Islet precursor cell (in vitro differentiated cells): Measurements from ENCODE around the gene ABHD16A.

Source experiments
- DNase-seq: peaks from one replicate; pipeline ENCODE4 v3.0.0-alpha.2; 2018

ABHD16A gene

DNA sequence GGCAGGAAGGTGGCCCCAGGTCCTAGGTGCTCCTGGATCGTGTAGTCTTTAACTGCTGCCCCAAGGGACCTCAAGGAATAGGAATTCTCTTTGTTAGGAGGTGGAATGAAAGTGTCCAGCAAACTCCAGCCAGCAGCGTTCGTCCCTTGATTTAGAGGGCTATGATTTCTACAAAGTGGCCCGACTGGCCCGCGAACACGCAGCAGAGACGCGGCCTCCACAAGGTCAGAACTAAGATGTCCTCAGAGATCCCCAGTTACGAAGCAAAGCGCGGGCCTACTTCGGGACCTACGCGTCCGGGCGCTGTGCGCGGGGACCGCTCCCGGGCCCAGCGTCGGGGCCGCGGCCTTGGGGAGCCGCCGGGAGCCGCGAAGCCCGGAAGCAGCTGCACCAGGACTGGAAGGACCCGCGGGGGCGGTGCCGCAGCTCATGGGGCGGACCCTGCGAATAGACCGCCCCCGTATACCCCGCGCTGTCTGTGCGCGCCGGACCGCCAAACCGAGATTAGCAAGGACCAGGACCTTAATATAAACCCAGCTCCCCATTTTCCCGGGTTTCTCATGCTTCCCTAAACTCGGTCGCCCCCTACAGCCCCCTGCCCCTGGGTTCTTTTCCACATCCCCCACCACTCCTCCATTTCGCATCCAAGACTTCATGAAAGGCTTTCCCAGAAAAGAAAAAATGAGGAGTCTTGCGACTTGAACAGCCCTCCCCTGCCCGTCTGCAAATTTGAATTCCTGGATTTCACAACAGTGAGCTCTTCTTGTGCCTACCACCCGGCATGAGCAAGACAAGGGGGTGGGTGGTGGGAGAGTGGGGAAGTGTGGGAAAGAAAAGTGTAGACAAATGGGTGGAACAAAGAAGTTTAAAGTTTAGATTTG is 42.5 kb downstream of the ABHD16A start, which contains the start of gene C6orf47:
Gene C6orf47, minus strand, starts transcription at position 398 of the 881 bp plus-strand sequence. CDS start 831 bp downstream, outside the sequence.
- DNase-seq, result peak; percentile 88

DNA sequence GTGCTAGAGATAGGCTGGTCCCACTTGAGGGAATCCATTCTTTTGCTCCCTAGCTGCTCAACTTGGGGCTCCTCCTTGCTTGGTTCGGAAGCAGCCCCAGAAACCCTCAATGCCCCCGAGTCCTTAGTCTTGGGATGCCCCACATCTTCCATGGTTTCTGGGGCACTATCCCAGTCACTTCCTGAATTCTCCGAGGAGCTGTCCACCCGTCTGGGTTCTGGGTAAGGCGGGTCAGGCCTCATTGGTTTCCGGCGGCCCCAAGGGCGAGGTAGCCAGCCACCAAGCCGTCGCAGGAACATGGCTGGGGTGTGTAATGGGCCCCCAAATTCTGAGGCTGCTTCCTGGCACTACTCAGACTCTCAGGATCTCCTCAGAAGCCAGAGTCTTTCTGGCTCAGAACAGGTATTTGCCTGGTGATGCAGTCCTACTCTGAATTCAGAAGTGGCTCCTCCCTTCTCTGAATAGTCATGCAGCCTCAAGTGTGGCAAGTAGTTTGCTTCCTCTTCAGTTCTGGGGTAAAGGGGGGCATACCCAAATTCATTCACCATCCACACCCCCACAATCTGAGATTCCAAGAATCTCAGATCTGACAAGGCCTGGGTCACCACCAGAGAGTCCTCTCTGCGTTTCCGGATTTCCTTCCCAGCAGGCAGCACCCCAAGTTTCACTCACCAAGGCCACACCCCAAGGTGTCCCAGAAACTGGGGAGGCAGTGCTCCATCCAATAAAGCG is 43.3 kb downstream of the ABHD16A start:
- DNase-seq, result no peak

DNA sequence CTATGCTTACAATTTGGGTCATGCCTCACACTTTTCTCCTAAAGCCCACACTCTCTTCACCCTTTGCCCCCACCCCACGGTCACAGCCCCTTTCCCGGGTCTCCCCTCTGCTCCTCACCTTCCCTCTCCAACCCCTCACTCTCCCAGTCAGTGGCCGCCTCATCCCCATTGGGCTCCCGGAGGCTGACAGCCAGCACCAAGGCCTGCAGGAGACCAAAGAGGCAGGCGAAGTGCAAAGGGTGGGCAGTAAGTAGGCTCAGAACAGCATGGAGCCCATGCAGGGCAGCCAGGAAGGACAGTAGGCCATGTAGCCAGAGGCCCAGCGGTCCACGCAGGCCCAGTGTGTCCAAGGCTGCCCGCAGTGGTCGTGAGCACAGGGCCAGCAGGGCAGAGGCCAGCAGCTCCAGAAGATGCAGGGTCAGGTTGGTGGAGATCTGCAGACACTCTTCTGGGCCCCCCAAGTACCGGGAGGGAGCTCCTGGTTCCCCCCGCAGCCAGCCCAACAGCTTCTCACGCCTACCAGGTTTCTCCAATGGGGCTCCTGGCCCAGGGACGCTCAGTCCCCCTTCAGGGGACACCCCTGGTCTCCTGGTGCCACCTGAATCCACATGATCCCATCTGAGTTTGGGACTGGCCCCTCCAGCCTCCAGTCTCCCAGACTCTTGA is 44.0 kb downstream of the ABHD16A start:
- DNase-seq, result no peak

DNA sequence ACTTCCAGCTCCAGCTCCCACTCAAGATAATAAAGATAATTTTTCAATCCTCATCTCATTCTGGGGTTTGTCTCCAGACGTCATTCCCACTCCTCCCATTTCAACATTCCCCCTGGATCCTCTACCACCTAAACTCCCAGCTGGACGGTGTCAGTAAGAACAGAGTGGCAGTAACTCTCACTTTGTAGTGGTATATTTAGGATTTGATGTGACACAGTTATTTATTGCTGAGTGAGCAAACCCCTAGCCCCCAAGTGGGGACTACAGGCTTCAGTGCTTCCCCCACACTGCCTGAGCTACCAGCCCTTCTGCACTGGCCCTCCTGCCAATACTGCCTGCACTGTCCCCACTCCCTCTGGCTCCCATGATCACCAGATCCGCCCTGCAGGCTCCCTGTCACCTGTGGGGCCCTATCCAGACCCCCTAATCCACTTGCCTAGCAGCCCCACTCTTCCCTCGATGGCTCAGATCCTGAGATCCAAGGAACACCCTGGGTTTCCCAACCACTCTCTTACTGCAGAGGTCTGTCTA is 44.9 kb downstream of the ABHD16A start:
- no peak for DNase-seq

DNA sequence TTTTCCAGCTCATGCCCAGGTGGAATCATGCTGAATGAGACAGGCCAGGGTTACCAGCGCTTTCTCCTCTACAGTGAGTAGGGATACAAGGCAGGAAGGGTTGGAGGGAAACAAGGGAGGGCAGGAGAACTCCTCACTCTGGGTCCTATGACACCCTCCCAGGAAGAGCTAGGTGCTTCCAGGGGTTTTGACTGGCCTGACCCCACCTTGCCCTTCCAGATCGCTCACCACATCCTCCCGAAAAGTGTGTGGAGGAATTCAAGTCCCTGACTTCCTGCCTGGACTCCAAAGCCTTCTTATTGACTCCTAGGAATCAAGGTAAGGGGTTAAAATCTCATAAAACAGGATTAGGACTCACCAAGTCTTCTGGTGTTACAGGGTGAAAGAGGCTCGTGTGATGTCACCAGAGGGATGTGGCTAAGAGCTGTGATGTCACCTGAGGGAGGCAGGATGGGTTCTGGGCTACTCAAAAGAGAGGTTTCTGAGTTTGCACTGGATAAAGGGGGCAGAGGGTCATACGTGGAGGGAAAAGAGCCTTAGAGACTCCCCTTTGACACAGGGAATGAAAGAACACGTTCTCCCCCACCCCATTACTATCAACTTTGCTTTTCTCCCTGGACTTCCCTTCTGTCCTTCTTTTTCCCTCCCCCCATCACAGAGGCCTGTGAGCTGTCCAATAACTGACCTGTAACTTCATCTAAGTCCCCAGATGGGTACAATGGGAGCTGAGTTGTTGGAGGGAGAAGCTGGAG is 45.5 kb downstream of the ABHD16A start:
- no peak for DNase-seq

DNA sequence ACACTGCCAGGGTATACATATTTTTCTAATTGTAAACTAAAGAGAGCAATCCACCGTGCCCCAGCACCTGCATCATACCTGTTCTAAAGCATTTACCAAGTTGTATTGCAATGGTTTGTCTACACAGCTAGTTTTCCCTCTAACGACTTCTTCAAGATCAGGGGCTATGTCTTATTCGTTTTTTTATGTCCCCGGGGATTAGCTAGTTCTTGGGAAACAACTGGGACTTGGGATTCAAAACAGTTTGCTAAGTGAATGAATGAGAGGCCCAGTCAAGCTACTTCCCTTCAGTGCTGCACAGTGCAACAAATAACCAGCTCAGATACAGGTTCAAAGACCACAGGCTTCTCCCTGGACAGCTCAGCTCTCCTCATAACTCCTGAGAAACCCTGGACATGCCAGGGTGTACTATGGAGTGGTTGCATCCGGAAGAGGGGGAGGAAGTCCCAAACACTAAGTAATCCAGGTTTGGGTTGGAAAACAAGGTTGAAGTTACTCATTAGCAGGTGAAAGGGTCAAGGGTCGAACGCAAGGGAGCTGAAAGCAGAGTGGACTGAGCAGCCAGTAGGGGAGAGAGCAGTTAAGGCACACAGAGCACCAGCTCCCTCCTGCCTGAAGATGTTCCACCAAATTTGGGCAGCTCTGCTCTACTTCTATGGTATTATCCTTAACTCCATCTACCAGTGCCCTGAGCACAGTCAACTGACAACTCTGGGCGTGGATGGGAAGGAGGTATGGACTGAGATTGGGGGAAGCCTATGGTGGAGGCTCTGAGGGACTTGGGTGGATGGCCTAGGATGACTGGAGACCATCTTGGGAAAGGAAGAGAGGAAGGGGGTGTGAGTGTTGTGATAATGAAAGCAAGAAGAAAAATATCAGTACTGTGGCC is 47.5 kb downstream of the ABHD16A start, which contains the start of gene APOM:
Gene APOM, plus strand, starts transcription at position 546 of the 889 bp plus-strand sequence. Its CDS starts 73 bp downstream, at position 619.
- no peak for DNase-seq

DNA sequence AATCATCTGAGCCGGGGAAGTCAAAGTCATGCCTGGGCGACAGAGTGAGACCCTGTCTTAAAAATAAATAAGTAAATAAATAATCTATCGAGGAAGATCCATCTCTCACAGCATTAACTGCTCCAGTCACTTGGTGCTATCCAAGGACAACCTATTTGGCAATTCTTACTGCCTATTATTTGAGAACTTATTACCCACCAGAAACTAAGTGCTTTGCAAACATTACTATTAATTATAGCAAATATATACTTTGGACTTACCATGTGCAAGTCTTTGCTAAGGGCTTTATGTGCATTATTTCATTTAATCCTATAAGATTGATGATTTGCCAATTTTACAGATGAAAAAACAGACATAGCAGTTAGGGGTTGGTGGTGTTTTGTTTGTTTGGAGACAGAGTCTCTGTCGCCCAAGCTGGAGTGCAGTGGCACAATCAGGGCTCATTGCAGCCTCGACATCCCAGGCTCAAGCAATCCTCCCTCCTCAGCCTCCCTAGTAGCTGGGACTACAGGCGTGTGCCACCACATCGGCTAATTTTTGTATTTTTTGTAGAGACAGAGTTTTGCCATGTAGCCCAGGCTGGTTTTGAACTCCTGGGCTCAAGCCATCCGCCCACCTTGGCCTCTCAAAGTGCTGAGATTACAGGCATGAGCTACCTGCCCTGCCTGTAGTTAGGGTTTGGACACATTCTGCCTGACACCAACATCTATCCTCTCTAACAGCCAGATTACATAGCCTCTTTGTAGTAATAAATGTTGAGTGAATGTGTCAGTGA is 48.4 kb downstream of the ABHD16A start:
- no peak for DNase-seq

DNA sequence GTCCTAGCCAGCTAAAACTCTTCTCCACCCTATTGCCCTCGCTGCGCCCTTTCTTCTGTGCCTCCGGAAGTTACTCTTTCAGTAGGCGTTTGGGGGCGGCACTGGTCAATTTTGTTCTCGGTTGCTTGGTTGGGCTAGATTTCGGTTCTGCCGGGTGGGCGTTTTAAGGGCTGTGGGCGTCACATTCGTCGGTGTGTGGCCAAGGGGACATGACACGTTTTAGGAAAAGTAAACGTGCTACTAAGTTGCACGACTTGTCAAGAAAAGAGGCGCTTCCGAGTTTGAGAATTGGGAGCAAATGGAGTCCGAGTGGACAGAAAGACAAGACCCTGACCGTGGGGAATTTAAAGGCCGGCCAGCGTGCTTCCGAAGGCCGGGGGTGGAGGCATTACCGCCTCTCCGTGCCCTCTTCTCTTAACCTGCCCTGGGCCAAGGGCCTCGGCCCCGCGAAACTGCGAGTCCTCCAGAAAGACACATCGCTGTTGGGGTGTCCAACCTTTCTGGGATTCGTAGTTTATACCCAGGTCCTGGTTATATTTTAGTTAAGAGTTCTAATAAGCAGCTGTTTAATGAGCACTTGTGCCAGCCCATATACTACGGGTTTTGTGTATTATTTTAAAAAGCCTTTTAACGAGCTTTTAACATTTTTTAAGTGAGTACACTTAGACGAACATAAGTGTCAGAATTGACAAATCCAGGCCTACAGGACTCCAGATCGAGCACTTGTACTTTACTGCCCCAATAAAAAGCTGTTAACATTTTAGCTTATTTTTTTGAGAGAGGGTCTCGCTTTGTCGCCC is 50.0 kb downstream of the ABHD16A start:
- peak; percentile 95 for DNase-seq

DNA sequence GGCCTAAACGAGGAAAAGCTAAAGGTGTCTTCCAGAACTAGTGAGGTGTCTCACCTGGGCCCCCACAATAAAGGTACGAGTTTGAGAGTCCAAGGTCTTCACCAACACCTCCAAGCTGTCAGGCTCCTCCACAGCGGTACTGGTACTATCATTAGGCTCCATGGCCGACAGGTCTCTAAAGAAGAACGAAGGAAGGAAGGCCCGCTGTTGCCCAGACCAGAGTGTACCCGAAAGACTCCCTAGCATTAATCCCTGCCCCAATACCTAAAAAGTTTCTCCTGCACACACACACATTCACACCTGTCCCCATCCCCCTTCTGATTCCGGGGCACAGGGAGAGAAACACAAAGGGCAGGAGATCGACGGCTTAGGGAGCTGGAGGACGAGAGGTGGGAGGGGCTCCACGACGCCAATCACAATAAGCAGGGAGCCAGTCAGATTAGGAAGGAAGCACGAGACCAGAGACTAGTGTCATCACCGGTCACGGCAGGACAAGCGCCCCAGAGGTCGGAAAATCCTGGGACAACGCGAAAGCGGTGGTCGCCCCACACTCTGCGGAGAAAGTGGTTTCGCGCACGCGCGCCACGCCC is 51.4 kb downstream of the ABHD16A start:
- DNase-seq, result peak; percentile 94

DNA sequence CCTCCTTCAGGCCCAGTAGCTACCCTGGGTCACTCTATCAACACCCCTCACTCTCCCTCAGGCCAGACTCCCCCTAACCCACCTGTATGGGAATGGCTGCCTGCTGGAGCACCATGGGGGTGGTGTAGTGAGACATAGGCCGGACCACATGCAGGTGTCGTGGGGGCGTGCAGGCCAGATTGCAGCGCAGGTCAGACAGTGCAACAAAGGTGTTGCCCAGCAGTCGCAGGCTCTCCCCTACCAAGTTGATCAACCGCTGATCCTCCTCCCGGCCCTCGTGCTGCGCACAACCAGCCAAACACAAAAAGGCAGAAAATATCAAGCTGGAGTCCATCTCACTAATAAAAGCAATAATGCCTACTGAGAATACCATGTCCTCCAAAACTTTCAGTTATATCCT is 57.8 kb downstream of the ABHD16A start:
- no peak for DNase-seq

DNA sequence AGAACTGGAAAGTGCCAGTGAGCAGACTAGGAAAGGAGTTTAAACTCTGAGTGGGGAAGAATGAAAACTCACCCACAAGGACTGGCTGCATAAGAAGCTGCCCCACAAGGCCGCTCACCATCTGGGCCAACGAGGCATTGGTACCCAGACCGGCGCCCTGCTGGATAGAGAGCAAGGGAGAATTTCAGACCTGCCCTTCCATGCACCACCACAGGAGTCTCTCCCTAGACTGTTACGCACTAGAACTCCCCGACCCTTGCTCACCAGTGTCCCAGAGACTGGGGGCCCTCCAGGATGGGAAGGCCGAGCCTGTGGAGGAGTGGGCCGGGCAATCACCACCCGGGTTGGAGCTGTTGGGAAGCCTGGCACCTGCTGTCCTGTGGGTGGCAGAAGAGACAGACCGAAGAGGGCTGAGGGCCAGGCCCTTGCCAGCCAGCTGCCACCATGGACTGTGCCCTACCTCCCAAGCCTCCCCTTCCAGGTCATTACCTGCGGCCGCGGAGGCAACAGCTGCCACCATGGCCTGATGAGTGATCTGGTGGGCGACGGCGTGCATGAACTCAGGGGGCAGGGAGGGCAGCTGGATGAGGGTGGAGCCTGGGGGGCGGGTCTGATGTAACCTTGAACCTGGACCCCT is 59.2 kb downstream of the ABHD16A start:
- no peak for DNase-seq

DNA sequence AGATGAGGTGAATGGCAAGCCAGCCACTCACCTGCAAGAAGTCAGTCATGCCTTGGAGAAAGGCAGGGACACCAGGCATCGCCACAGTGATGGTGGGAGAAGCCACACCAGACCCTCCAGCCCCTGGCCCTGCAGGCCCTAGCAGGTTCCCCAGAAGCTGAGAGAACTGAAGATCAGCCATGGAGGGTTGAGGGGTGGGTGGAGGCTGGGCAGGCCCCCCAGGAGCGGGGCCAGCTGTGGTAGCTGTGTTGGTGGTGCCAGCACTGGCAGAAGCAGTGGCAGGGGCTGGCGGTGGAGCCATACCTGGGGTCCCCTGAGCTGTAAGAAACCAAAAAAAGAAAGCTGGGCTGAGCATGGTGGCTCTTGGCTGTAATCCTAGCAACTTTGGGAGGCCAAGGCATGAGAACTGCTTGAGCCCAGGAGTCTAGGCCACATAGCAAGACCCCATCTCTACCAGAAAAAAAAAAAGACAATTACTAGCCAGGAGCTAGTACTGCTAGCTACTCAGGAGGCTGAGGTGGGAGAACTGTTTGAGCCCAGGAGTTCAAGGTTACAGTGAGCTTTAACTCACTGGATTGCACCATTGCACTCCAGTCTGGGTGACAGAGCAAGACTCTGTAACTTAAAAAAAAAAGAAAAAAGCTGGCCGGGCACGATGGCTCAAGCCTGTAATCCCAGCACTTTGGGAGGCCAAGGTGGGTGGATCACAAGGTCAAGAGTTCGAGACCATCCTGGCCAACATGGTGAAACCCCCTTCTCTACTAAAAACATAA is 60.1 kb downstream of the ABHD16A start:
- DNase-seq, result no peak

DNA sequence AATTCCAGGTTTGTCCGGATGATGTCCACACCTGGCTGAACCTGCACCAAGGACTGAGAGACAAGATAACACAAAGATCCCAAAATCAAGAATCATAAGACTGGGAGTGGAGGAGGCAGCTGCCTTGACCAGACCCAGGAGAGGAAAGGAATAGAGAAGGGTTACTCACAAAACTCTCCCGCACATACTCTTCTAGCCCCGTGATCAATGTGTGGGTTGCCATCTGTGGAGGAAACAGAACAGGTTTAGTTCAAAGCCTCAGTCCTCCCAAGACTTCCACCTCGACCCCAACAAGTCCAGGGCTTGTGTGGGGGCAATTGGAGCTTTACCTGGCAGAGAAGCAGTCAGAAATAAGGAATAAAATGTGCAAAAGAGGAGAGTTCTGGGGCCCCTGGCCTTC is 61.8 kb downstream of the ABHD16A start:
- no peak for DNase-seq

DNA sequence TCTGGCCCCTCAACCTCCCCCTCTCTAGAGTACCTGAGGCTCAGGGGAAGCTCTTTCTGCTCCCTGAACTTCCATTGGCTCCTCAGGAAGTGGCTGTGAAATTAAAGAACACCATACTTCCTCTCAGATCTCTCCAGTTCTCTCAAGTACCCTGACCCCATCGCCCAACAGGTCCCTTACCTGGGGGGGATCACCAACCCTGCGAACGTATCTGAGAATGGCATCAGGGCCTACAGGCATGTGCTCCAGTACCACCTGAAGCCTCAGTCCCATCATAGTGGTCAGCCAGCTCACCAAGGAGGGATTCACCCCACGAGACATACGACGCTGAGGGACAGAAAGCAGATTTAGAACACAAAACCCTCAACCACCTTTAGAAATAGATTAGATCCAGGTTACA is 62.5 kb downstream of the ABHD16A start:
- no peak for DNase-seq

DNA sequence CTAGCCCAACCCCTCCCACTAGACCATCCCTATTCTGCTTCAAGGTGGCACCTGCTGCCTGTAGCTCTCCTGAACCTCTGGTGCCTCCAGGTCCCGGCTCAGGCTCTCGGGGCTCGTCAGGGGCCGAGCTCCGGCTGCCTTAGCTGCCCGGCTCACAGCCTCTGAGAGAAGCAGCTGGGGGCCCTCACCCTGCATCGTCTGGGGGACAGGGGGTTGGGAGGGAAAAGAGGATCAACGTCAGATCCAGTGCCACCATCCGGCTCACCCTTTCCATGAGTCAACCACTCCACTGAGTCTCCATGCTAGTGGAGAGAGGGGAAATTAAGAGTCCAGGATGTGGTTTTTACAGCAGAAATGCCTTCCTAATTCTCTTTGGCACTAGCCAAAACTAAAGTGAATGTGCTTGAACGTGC is 63.7 kb downstream of the ABHD16A start:
- no peak for DNase-seq

DNA sequence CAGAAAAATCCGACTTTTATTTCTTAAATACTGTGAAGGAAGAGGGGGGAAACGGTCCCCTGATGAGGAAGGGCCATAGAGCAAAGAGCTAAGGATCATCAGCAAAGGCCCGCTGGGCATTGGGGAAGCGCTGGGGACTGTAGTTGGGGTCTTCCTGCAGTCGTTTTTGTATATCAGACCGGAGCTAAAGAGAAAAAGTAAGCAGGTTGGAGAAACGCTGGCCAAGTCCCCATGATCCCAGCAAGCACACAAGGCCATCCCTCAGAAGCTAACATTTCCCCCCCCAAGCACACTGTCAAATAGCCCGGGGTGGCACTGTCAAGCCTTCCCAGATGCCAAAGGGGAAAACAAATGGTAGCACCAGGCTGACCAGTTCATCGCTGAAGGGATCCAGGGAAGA is 64.1 kb downstream of the ABHD16A start:
- DNase-seq, result no peak
